GM03348 (cell line): ENCODE measurements around the gene PGRMC2.

Experiments
- DNase-seq: peaks from one replicate; pipeline ENCODE4 v3.0.0; 2012; ENCODE audit warnings: low spot score

Gene PGRMC2, protein sequence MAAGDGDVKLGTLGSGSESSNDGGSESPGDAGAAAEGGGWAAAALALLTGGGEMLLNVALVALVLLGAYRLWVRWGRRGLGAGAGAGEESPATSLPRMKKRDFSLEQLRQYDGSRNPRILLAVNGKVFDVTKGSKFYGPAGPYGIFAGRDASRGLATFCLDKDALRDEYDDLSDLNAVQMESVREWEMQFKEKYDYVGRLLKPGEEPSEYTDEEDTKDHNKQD

DNA sequence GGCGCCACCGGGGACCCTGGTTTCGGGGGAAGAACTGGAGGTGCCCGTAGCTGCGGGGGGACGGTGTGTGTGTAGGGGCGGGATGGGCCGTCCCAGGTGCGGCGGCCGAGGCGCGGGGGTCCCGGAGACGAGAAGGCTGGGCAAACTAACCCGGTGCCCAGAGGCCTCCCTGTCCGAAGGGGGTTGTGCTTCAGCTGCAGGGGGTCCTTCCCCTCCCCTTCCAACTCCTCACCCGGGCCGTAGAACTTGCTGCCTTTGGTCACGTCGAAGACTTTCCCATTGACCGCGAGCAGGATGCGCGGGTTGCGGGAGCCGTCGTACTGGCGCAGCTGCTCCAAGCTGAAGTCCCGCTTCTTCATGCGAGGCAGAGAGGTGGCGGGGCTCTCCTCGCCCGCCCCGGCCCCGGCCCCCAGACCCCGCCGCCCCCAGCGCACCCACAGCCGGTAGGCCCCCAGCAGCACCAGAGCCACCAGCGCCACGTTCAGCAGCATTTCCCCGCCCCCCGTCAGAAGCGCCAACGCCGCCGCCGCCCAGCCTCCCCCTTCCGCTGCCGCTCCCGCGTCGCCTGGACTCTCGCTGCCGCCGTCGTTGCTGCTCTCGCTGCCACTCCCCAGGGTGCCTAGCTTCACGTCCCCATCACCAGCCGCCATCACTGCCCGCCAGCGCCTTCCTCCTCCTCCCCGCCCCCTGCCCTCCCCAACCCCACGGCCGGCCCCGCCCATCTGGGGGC, at the start of gene PGRMC2:
PGRMC2 (minus strand) TSS at position 673 of the 730 bp plus-strand sequence; CDS start at position 650, 23 bp downstream.
- peak; percentile 44 for DNase-seq

DNA sequence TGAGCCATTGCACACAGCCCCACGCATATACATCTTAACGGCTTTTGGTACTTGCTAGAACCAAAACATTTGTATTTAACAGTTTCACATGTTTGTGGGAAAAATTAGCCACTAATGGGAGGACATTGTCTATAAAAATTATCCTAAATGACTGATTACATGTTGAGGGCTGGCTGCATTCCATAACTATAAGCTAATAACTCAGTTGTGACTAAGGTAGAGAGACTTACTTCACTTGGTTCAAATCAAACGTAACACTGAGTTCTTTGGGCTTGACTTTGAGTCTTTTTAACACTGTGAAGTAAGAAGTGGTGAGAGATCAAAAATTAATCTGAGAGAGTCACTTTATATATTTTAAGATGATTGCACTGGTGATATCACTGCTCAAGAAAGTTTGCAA, 47.9 kb upstream of the PGRMC2 start:
- DNase-seq: no peak

DNA sequence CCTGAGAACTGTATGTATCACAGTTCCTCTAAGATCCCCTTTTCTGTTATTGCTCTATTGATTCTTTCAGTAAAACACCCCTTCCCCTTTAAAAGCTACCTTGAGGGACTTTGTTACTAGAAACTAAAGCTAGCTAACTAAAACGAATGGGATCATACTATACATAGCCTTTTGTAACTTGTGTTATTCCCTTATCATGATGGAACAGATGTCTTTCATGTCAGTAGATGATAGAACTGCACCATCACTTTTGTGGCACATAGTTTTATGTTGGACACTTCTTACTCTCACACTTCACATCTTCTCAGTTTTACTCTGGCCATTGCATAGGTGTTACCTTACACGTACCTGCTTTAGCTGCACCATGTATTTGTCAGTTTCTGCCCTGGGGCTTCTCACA, 46.6 kb upstream of the PGRMC2 start:
- no peak for DNase-seq

DNA sequence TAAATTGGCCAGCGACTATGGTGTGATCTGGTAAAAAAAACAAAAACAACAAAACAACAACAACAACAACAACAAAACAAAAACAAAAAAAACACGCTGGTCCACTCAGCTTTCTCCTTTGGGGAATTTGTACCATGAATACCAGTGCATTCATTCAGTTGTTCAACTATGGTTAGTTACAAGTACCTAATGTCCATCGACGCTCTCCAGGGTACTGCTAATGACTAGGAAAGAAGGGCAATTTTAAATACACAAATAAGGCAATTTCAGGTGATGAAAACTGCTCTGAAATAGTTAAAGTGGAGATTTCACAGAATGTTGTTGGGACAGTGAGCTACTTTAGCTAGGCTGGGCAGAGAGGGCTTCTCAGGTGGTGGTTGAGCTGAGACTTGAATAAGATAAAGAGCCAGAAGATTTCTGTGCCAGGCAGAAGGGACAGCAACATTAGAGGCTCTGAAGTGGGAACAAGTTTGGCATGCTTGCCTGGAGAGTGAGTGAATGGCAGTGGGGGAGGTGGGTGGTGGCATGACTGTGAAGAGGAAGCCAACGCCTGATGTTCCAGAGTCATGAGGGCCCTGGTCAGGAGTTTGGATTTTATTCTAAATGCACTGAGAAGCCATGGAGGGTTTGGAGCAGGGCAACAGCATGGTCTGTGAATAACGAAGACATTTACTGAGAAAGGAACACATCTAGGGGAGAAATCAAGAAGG, 45.9 kb upstream of the PGRMC2 start:
- no peak for DNase-seq

DNA sequence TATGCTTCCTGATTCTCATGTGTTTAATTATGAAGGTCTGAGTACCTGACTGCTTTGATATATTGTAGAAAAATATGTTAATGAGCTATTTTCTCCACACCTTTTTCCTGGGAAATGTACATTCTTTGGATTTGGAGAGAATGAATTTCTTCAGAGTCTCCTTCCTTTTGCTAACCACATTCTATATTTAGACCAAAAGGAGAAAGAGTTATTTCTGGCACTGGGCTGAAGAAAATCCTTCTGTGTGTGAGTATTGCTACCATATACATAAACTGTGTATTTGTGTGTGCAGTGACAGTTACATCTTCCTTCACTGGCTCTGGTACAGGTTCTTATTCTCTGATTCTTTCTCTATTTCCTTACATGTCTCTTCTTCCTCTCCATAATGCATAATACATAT, 44.5 kb upstream of the PGRMC2 start:
- peak; percentile 41 for DNase-seq

DNA sequence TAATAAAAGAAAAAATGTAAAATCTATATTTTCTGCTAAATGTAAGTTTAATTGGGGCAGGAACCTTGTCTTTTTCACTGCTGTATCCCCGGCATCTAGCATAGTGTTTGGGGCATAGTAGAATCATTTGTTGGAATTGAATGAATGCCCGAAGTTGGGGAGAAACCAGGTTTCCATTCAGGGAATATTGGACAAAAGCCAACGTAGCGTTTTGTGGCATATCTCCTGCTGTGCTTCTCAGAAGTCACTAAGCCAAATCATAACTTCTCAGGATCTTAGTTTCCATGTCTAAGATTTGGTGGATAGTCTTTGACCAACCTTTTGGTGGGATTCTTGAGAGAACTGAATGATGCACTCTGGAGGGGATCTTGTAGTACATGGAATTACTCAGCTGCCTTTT, 42.0 kb upstream of the PGRMC2 start:
- no peak for DNase-seq

DNA sequence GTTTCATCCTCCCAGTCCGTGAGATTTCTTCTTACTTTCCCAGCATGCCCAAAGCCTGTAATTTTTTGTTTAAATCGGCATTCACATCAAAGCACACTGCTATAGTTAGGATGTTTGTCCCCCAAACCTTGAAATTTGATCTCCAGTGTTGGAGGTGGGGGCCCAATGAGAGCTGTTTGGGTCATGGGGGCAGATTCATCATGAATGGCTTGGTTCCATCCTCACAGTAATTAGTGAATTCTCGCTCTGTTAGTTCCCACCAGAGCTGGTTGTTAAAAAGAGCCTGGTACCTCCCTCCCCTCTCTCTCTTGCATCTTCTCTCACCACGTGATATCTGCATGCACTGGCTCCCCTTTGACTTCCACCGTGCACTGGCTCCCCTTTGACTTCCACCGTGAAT, 40.5 kb upstream of the PGRMC2 start:
- DNase-seq: no peak

DNA sequence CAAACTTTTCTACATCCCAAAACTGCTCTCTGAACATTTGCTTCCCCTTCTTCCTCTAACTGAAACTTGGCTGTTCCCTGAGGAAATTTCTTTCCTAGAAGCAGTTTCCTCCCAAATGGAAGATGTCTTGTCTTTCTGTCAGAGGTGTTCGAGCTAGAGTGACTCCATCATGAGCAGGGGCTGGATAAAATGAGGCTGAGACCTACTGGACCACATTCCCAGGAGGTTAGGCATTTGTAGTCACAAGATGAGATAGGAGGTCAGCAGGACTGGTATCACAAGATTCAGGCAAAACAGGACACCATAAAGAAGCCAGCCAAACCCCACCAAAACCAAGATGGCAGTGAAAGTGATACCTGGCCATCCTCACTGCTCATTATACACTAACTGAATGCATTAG, 35.8 kb upstream of the PGRMC2 start:
- DNase-seq: no peak

DNA sequence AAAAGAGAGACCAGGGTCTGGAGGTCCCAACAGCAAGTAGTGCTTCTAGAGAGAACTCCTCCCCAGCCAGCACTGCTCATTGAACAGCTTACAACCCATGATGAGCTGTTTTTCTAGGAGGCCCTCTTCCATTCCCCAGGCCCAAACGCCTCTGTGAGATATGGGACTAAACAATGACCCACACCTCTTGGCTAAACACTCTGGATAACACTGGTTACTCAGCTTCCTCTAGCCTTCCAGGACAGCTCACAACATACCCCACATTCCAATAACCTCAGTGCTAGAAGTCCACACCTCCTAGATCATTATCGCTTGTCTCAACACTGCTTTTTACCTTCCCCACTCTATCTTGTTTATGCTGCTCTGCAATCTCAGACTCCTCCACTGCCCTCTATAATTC, 35.4 kb upstream of the PGRMC2 start:
- DNase-seq: peak; percentile 79

DNA sequence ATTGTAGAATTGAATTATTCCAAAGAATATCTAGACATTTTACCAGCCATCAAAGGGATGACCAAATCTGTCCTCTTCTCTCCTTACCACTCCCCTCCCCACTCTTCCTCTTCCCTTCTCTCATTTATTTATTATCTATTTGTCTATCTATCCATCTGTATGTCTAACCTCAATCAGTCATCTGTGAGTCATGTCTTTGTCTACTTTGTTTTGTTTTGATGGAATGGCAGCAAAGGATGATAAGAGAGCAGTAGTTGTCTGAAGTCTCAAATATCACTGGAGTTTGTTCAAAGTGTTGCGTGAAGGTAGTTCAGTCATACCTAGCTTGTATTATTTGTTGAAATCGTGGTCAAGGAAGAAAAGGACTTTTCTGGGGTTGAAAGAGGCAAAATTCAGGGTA, 34.7 kb upstream of the PGRMC2 start:
- DNase-seq: peak; percentile 6

DNA sequence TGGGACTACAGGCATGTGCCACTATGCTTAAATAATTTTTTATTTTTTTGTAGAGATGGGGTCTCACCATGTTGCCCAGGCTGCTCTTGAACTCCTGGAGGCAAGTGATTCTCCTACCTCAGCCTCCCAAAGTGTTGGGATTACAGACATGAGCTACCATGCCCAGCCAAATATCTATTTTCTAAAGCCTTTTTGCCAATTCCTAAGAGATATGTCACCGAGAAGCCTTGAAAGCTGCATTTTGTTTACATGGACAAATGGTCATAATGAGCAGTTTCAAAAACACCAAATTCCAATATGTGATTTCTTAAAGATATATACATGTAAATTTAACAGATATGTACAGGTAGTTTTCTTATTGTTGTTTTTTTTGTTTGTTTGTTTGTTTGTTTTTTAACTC, 33.0 kb upstream of the PGRMC2 start:
- DNase-seq: no peak

DNA sequence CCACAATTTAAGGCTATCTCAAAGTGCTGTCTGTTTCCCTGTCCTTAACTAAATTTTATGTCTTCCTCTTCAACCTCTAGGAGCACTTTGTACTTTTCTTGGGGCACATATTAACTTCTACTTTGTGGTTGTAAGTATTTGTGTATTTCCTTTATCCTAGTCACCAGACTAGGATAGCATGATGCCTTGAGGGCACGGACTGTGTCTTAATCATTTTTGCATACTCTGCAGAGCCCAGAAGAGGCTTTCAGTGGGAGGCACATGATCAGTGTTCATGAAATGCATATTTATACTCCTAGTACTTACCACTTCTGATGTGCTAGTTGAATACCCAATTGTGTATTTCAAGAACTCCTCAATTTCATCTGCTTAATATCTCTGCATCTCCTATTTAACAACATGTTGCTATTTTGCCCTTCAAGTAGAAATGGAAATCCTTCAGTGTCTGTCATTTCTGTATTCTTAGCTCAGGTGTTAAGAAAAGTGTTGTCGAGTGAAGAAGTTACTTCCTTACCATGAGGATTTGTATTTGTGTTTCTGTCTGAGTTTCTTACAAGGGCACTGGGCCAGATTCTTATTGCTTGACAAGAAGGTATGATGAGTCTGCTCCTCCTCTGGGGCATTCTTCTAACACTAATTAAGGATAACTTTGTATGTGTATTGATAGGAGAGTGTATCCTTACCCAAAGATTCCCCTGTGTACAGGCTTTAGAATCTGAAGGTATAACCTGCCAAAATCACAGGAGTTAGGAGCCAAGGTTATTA, 28.3 kb upstream of the PGRMC2 start:
- no peak for DNase-seq

DNA sequence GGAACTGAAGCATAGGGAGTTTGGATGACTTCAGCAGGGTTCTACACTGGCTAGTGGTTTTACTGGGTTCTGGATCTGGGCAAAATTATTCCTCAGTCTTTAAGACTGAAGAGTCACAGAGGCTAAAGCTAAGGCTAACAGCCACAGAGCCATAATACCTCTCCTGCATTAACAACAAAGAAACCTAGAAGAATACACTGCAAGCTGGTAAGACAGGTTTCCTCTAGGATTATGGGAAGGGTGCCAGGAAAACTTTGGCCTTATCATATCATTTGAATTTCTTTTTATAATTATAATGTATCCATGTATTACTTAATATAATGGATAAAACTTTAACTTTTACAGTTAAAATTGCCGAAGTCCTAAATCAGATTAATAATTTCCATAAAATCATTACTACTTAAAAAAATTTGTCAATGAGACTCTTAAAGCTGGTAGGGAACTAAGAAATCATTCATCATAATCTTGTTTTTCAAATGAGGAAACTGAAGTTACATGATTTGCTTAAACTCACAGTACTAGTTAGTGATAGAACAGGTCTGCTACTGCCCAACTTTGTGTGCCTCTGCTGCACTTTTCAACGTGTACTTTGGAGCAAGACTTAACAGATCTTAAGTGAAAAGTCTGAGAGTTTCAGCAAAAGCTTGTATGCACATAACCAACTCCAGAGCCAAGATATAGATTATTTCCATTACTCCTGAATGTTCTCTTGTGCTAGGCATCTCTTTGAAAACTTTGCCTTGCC, 24.2 kb upstream of the PGRMC2 start:
- no peak for DNase-seq

DNA sequence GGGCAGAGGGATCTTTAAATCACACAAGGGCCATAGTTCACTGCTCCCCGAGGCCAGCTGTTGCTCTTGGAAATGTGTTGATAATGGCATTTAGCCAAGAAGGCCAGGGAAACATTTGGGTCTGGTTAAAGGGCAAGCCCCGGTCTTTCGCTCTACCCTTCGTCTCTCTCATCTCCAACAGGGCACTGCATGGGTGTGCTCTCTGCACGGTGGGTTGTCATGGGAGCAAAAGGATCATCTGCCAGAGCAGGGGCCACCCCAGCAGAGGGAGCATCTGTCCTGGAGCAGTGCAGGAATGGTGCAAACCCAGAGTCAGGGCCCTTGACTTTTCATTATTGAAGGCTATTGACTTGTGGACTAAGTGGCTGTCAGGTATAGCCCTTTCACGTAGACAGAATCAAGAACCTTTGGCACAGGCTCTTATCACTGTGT, 22.7 kb upstream of the PGRMC2 start:
- DNase-seq: no peak

DNA sequence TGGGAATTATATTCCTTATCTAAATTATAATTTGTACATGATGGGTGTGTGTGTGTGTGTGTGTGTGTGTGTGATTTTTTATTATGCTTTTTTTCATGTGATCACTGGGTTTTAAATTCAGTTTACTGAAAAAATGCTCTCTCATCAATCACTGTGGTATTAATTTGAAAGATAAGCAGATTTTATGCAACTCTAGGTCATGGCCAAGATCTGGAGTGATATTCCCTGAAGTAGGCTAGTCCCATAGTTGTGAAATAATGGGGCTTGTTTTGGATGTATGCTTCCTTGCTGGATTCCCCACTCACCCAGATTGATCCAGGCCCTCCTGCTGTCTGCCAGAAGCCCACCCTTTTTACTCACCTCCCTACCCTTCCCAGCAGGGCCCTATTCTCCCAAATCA, 22.0 kb upstream of the PGRMC2 start:
- DNase-seq: no peak

DNA sequence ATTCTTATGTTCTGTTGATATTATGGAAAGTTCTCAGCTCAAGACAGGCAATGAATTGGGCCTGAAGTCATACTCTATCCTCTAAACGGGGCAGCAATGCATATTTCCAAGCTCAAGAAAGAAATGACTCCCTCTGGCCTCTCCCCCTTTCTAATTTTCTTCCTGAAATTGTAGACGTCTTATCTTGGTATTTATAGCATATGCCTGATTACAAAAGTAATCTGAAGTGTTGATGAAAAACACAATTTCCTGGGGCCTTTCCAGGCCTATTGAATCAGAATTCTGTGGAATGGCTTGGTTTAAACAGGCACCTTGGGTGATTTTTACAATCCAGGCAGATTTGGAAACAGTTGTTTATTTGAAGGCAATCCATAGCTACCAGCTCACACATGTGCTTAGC, 21.4 kb upstream of the PGRMC2 start:
- DNase-seq: no peak

DNA sequence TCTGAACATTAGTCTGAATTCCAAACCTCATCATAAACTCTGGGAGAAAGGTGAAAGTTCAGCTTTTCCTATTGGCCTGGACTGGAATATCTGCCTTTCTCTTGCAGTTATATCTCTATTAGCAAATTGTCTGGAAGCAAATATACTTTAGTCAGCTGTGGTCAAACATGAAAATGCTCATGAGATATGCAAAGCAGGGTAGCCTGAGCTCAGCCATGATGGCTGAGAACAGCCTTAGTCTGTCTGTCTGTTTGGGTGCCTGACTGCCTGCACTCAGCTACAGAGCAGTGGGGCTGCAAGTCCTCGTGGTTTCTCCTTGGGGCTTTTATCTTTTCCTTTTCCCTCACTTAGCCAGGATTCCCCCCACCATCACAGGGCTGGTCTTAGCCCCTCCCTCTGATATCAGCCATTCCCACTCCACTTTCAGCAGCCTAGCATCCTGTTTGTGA, 19.5 kb upstream of the PGRMC2 start:
- no peak for DNase-seq

DNA sequence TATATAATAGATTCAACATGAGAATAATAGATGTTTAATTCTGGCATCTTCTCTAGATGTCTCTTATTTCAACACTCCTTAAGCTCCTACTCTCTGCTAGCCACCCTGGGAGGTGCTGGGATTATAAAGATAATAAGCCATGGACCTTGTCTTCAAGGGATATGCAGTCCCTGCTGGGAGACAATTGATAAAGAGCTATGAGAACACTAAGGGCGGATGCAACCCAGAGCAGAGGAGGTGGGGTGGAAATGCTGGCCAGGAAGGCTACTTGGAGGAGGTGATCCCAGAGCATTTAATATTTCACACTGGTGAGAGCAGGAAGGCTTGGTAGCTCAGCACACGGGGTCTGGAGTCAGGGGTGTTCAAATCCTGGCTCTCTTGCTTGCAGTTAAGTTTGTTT, 18.3 kb upstream of the PGRMC2 start:
- DNase-seq: no peak

DNA sequence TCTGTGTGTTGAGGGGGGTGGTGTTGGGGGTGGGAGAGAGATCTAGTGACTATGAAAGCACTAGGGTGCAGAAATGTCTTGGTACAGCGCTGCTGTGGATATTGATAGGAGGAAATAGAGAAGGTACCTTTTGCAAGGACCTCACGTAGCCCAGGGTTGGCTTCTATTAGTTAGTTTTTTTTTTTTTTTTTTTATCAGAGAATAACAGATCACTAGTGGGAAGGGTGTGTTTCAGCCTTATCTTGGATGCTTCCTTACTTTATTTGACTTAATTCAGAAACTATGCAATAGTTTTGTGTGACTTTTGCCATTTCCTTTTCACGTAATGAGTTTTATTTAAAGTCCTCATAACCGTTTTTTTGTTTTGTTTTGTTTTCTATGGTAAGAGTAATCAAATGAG, 16.4 kb upstream of the PGRMC2 start:
- no peak for DNase-seq

DNA sequence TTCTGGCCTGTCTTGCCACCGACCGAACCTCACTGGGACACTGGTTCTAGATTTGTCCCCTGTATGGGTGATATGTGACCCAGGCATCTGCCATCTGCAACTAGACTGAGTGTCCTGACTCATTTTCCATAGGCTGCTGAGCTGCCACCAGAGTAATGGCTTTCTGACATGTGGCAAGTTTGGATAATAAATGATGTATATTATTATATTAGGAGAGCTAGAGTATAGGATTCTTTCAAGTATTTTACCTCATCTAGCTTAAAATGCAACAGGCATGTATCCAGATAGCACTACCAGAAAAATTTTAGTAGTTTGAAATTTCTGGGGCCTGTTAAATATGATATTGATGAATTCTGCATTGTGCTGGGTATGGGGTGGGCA, 15.8 kb upstream of the PGRMC2 start:
- DNase-seq: no peak

DNA sequence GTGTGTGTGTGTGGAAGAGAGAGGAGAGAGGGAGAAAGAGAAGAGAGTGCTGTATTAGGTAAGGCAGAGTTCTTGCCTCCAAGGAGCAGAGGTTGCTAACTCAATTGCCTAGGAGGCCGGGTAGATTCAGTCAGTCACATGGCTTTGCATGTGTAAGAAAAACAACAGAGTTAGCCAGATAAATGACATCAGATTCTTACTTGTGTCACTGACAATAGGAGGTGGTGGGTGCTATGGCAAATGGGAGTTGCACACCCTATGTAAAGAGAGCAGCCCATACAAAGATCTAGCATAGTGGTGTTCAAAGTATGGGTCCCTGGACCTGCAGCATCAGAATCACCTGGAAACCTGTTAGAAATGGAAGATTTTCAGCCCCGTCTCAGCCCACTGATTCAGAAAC, 14.4 kb upstream of the PGRMC2 start:
- no peak for DNase-seq

DNA sequence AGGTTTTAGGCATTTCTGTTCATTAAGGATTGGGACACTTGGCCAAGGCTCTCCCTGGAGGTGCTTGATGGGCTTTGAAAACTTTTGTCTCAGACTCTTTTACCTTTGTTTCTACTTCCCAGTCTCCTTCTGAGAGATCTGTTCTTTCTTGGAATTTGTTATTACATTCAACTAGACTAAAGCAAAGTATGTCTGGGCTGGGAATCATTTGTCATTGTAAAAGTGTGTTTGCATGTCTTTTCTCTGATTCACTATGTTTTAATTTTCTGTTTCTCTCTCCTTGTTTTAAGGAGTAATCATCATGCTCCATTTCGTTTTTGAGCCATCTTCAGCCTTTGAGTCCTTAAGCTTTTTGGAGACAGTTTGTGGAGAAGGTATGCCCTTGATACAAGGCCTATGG, 12.2 kb upstream of the PGRMC2 start:
- no peak for DNase-seq
